NCI-H146 treated with DMSO at 0.1 percent for 48 hours (cell line): ENCODE results near the gene TTC16.

Experiments
- DNase-seq: peaks from one replicate; lab custom pipeline; 2025; ENCODE audit not compliant: unreplicated experiment; lab: John Stamatoyannopoulos, UW

Gene TTC16

GRCh38 chr9:127763918-127764384, 48.1 kb downstream of the TTC16 start:
- DNase-seq, result no peak

- DNase-seq, result no peak
These were observed 49.5 kb downstream of the TTC16 start for GRCh38 chr9:127765418-127765817.

GRCh38 chr9:127767410-127767809, 51.5 kb downstream of the TTC16 start:
- no peak for DNase-seq

GRCh38 chr9:127767909-127768331, 52.0 kb downstream of the TTC16 start:
- DNase-seq, result no peak

- no peak for DNase-seq
These were observed 52.8 kb downstream of the TTC16 start for GRCh38 chr9:127768698-127769097.

GRCh38 chr9:127769101-127769500, 53.2 kb downstream of the TTC16 start:
- DNase-seq, result no peak

- DNase-seq, result no peak
These were observed 54.2 kb downstream of the TTC16 start for GRCh38 chr9:127769929-127770582.

- DNase-seq, result no peak
These were observed 54.7 kb downstream of the TTC16 start for GRCh38 chr9:127770583-127770904.

GRCh38 chr9:127770905-127771569, 55.2 kb downstream of the TTC16 start:
- peak; percentile 89 for DNase-seq

GRCh38 chr9:127771570-127772189, 55.8 kb downstream of the TTC16 start:
- no peak for DNase-seq

GRCh38 chr9:127772603-127773002, 56.7 kb downstream of the TTC16 start:
- no peak for DNase-seq

GRCh38 chr9:127773272-127773671, 57.4 kb downstream of the TTC16 start:
- DNase-seq, result no peak

- DNase-seq, result no peak
These were observed 58.1 kb downstream of the TTC16 start for GRCh38 chr9:127773981-127774380.

GRCh38 chr9:127776195-127776923, 60.5 kb downstream of the TTC16 start:
- DNase-seq, result no peak

- no peak for DNase-seq
These were observed 61.0 kb downstream of the TTC16 start for GRCh38 chr9:127776924-127777289.

- no peak for DNase-seq
These were observed 61.6 kb downstream of the TTC16 start for GRCh38 chr9:127777368-127777980.

- DNase-seq, result no peak
These were observed 62.6 kb downstream of the TTC16 start, which contains the start of gene SH2D3C for GRCh38 chr9:127778280-127779135. SH2D3C (minus strand) TSS chr9:127778666; CDS start chr9:127778627, 39 bp downstream.

- no peak for DNase-seq
These were observed 63.5 kb downstream of the TTC16 start for GRCh38 chr9:127779136-127779981.

- no peak for DNase-seq
These were observed 64.4 kb downstream of the TTC16 start for GRCh38 chr9:127780126-127780885.
